Activated T-cell treated with anti-CD3 and anti-CD28 coated beads, Interleukin-2, amount 50 U/mL, for 24 hours (primary cell): Measurements from ENCODE around the gene WWC1.

Experiments used
- DNase-seq: peaks from one replicate; pipeline ENCODE4 v3.0.0-alpha.2; 2020
- H3K27ac Mint-ChIP-seq: 2 replicates; pipeline ENCODE4 v1.8.0; 2020; ENCODE audit warnings: mild to moderate bottlenecking, mixed read lengths
- H3K27me3 Mint-ChIP-seq: 2 replicates; pipeline ENCODE4 v1.8.0; 2020; ENCODE audit warnings: mixed read lengths
- H3K36me3 Mint-ChIP-seq: 2 replicates; pipeline ENCODE4 v1.8.0; 2020; ENCODE audit warnings: low read depth, mixed read lengths
- H3K4me1 Mint-ChIP-seq: 2 replicates; pipeline ENCODE4 v1.8.0; 2020; ENCODE audit warnings: low read depth, mixed read lengths
- H3K4me3 Mint-ChIP-seq: 2 replicates; pipeline ENCODE4 v1.8.0; 2020; ENCODE audit warnings: mild to moderate bottlenecking, moderate library complexity, mixed read lengths
- H3K9me3 Mint-ChIP-seq: 2 replicates; pipeline ENCODE4 v1.8.0; 2020; ENCODE audit warnings: mixed read lengths

Gene WWC1

DNA sequence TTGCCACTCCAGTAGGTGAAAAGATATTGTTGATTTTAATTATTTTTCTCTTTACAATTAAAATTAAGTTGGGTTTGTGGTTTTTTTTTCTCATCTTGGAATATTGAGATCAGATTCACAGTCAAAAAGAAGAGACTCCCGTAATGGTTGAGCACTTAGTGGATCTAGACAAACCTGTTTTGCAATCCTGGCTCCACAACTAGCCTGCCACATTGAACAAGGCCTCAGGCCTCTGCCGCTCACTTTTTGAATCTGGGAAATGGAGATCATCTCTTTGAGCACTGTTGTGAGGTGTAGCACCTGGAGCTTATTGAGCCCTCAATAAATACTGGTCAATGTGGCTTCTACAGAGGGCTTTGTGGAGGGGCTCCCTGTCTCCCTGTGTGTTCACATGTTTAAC lies 157.7 kb downstream of the WWC1 start:
- no peak overlapping the region for H3K27ac Mint-ChIP-seq
- H3K4me1 Mint-ChIP-seq: no peaks in the 10 kb centered on the region
- H3K27me3 Mint-ChIP-seq: no peaks in the 10 kb centered on the region
- no peak overlapping the region for H3K4me3 Mint-ChIP-seq
- no peak for DNase-seq
- no peaks in the 10 kb centered on the region for H3K9me3 Mint-ChIP-seq
- no peaks in the 10 kb centered on the region for H3K36me3 Mint-ChIP-seq

DNA sequence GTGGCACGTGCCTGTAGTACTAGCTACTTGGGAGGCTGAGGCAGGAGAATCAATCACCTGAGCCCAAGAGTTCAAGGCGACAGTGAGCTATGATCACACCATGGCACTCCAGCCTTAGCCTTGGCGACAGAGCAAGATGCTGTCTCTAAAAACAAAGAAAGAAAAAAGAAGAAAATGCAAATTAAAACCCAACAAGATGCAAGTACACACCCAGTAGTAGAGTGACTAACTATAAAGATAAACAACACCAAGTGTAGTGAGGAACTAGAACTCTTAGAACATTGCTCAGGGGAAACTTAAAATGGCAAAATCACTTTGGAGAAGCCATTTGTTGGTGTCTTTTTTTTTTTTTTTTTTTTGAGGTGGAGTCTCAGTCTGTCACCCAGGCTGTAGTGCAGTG lies 160.1 kb downstream of the WWC1 start:
- DNase-seq: no peak
- no peaks in the 10 kb centered on the region for H3K27me3 Mint-ChIP-seq
- H3K4me1 Mint-ChIP-seq: no peaks in the 10 kb centered on the region
- H3K27ac Mint-ChIP-seq: no peak overlapping the region
- peaks cover under 1% of the 10 kb centered on the region for H3K36me3 Mint-ChIP-seq
- no peak overlapping the region for H3K4me3 Mint-ChIP-seq
- H3K9me3 Mint-ChIP-seq: no peaks in the 10 kb centered on the region

DNA sequence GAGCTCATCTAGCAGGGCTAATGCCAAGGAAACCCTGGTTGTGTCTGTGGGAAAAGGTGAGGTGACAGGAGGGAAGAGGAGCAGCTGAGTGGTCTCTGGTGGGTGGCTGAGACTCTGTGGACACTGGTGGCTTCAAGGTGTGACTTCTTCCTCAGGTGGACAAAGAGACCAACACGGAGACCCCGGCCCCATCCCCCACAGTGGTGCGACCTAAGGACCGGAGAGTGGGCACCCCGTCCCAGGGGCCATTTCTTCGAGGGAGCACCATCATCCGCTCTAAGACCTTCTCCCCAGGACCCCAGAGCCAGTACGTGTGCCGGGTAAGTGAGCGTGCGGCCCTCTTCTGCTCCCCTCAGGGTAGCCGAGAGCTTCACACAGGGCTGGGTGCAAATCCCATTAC lies 163.8 kb downstream of the WWC1 start:
- no peaks in the 10 kb centered on the region for H3K27me3 Mint-ChIP-seq
- H3K36me3 Mint-ChIP-seq: peaks cover 14% of the 10 kb centered on the region
- peaks cover 5% of the 10 kb centered on the region for H3K9me3 Mint-ChIP-seq
- H3K4me3 Mint-ChIP-seq: no peak overlapping the region
- H3K27ac Mint-ChIP-seq: no peak overlapping the region
- no peaks in the 10 kb centered on the region for H3K4me1 Mint-ChIP-seq
- no peak for DNase-seq

DNA sequence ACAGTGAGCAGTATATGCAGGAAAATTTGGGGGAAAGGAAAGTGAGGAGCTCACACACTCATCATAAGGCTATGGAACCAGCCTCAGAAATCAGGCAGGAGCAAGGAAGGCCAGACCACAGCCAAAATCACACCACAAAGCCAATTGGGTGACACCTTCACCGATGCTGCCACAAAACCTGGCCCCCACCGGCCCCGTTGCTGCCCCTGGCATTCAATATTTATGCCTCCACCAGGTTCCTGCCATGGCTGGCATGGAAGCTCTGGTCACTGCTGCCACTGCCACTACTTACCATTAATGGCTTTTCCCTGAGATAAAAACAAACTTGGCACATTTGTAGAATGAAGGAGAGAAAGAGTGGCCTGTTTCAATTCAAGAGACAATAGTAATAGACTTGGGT lies 166.1 kb downstream of the WWC1 start:
- Mint-ChIP-seq H3K9me3 (peaks cover 5% of the 10 kb centered on the region), H3K27me3 (no peaks in the 10 kb centered on the region), H3K27ac (no peak overlapping the region), H3K4me3 (no peak overlapping the region), H3K4me1 (no peaks in the 10 kb centered on the region), H3K36me3 (peaks cover 14% of the 10 kb centered on the region)
- no peak for DNase-seq

DNA sequence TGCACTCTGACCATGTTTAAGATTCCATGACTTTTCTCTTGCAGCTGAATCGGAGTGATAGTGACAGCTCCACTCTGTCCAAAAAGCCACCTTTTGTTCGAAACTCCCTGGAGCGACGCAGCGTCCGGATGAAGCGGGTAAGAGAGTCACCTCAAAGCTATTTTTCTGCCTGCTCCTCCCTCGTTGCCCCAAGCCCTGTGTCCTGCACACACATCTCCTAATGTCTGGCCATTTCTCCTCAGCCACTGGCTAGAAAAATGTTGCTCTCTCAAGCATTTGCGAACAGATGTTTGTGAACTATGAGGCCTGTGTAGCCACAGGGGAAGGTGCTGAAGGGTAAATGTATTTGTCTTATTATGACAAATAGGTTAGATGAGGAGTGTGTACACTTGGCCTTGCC lies 169.2 kb downstream of the WWC1 start:
- no peaks in the 10 kb centered on the region for H3K4me1 Mint-ChIP-seq
- no peak overlapping the region for H3K27ac Mint-ChIP-seq
- peaks cover 5% of the 10 kb centered on the region for H3K9me3 Mint-ChIP-seq
- H3K36me3 Mint-ChIP-seq: peaks cover 14% of the 10 kb centered on the region
- DNase-seq: no peak
- no peaks in the 10 kb centered on the region for H3K27me3 Mint-ChIP-seq
- no peak overlapping the region for H3K4me3 Mint-ChIP-seq

DNA sequence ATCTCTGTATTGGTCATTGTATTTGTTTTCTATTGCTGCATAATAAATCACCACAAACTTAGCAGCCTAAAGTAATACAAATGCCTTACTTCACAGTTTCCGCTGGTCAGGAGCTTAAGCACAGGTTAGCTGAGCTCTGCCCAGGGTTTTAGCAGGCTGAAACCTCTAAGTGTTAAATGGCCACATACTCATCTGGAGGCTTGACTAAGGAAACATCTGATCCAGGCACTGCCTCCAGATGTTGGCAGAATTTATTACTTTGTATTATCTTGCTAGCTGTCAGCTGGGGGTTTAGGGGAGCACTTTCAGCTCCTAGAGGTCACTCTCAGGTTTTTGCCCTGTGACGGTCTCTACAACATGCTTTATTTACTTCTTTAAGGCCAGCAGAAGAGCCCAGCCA lies 171.6 kb downstream of the WWC1 start:
- Mint-ChIP-seq H3K36me3 (peaks cover 4% of the 10 kb centered on the region), H3K9me3 (no peaks in the 10 kb centered on the region), H3K27me3 (no peaks in the 10 kb centered on the region), H3K4me3 (no peak overlapping the region), H3K4me1 (no peaks in the 10 kb centered on the region), H3K27ac (no peak overlapping the region)
- DNase-seq: no peak

DNA sequence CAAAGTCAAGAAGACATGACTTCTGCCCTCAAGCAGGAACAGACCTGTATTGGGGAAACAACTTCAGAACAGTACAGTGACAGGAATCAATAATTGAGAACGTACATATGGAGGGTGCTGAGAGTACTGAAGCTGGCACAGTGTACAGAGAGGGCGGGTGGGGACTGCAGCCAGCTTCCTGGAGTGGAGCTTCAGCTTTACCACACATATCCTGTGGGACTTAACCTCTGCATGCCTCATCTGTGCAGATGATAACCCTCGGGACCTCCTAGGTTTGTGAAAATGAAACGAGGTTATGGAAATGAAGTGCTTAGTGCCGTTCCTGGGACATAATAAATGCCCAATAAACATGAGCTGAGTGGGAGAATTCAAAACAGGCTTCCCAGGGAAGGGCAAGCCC lies 172.8 kb downstream of the WWC1 start:
- Mint-ChIP-seq H3K4me1 (no peaks in the 10 kb centered on the region), H3K27ac (no peak overlapping the region)

DNA sequence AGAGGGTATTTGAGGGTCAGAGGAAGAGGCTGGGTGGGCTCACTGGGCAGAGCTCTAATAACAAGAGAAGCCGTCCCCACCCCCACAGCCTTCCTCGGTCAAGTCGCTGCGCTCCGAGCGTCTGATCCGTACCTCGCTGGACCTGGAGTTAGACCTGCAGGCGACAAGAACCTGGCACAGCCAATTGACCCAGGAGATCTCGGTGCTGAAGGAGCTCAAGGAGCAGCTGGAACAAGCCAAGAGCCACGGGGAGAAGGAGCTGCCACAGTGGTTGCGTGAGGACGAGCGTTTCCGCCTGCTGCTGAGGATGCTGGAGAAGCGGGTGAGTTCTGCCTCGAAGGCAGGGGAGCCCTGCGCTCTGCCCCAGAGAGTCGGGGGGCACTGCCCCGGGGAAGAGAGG lies 173.2 kb downstream of the WWC1 start:
- Mint-ChIP-seq H3K27me3 (no peaks in the 10 kb centered on the region), H3K4me3 (no peak overlapping the region)
- DNase-seq: no peak

More for the DNA sequence above, 172.8 kb downstream of the WWC1 start:
- no peaks in the 10 kb centered on the region for H3K36me3 Mint-ChIP-seq
- H3K4me3 Mint-ChIP-seq: no peak overlapping the region
- DNase-seq: no peak
- H3K9me3 Mint-ChIP-seq: no peaks in the 10 kb centered on the region
- H3K27me3 Mint-ChIP-seq: no peaks in the 10 kb centered on the region

DNA sequence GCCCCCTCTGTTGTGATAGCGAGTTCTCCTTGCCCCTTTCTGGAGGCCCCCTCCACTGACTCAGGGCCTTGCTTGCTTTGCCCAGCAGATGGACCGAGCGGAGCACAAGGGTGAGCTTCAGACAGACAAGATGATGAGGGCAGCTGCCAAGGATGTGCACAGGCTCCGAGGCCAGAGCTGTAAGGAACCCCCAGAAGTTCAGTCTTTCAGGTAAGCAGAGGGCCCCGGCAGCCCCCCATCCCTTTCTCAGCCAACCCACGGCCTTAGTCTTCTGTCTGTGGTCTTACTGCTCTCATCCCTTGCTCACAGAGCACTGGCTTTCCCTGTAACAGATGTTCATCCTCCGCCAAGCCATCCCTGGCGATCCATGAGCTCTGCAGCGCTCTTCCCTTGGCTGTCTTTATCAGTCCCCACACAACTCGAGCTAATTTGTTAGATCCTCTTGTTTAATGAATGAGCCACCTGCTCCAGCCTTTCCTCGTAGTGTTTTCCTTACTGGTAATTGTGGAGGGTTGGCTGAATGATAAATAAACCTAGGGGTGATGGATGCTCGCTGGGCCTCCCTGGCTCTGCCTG lies 176.4 kb downstream of the WWC1 start:
- no peaks in the 10 kb centered on the region for H3K9me3 Mint-ChIP-seq
- no peaks in the 10 kb centered on the region for H3K4me1 Mint-ChIP-seq
- no peaks in the 10 kb centered on the region for H3K36me3 Mint-ChIP-seq
- H3K27ac Mint-ChIP-seq: no peak overlapping the region
- no peak overlapping the region for H3K4me3 Mint-ChIP-seq
- H3K27me3 Mint-ChIP-seq: no peaks in the 10 kb centered on the region
- no peak for DNase-seq

More for the DNA sequence above, 173.2 kb downstream of the WWC1 start:
- Mint-ChIP-seq H3K4me1 (no peaks in the 10 kb centered on the region), H3K36me3 (no peaks in the 10 kb centered on the region), H3K27ac (no peak overlapping the region), H3K9me3 (no peaks in the 10 kb centered on the region)

DNA sequence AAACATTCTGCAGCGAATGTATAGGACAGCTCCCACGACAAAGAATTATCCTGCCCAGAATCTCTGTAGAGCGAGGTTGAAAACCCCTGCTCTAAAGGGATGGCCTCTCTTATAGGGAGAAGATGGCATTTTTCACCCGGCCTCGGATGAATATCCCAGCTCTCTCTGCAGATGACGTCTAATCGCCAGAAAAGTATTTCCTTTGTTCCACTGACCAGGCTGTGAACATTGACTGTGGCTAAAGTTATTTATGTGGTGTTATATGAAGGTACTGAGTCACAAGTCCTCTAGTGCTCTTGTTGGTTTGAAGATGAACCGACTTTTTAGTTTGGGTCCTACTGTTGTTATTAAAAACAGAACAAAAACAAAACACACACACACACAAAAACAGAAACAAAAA lies 177.4 kb downstream of the WWC1 start:
- no peaks in the 10 kb centered on the region for H3K27me3 Mint-ChIP-seq
- no peaks in the 10 kb centered on the region for H3K36me3 Mint-ChIP-seq
- no peak overlapping the region for H3K27ac Mint-ChIP-seq
- no peaks in the 10 kb centered on the region for H3K9me3 Mint-ChIP-seq
- no peaks in the 10 kb centered on the region for H3K4me1 Mint-ChIP-seq
- no peak for DNase-seq
- no peak overlapping the region for H3K4me3 Mint-ChIP-seq

DNA sequence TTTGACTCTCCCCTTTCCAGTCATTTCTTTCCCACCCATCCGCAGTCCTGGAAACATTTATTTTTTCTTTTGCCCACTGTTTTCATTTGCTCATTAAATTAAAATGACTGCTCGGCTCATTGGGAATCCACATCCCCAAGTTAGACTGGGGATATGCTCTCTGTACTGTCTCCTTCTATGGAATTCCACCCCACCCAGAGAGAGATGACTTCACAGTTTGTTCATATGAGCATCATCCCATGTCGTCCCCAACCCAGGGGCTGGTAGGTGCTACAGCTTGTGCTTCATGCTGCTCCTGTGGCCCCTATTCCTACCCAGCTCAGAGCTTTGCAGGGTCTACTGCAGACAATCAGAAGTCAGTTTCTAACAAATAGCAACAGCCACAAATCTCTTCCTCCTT lies 178.4 kb downstream of the WWC1 start:
- DNase-seq: no peak
- no peaks in the 10 kb centered on the region for H3K27me3 Mint-ChIP-seq
- H3K4me3 Mint-ChIP-seq: no peak overlapping the region
- no peak overlapping the region for H3K27ac Mint-ChIP-seq
- no peaks in the 10 kb centered on the region for H3K4me1 Mint-ChIP-seq
- H3K36me3 Mint-ChIP-seq: no peaks in the 10 kb centered on the region
- H3K9me3 Mint-ChIP-seq: no peaks in the 10 kb centered on the region

DNA sequence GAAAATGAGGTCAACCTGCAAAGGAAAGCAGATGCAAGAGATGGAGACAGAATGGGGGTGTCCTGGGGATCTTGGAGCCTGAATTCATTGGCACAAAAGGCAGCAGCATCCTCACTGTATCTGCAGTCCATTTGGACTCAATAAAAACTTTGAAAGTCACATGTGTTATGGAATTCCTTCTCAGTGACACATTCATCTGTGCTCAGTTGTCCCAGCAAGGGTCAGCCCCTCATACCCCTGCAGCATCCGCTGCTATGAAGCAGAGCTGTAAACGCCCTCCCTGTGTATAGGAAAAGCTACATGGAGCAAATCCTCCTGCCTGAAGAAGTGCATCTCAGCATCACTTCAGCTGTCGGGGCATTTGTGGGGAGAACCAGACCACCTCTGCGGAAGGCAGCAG lies 180.3 kb downstream of the WWC1 start:
- Mint-ChIP-seq H3K4me3 (no peak overlapping the region), H3K4me1 (no peaks in the 10 kb centered on the region), H3K9me3 (no peaks in the 10 kb centered on the region), H3K36me3 (no peaks in the 10 kb centered on the region), H3K27ac (no peak overlapping the region), H3K27me3 (no peaks in the 10 kb centered on the region)
- DNase-seq: no peak

DNA sequence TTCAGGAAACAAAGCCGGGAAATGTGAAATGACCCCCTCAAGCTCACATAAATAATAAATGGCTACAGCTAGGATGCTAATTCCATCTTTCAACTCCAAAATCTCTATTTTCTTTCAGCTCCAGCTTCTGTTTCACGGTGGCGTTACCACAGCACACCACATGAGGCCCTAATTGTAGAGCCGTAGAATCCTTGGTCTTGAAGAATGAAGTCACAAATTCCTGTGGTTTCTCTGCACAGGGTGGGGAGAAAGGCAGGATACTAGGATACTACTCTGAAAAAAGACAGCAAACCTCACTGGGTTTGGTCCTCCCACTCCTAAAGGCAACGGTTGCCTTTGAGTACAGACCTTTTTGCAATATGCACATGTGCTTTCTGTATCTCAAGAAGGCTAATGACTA lies 180.9 kb downstream of the WWC1 start:
- Mint-ChIP-seq H3K4me1 (no peaks in the 10 kb centered on the region), H3K27me3 (no peaks in the 10 kb centered on the region), H3K36me3 (no peaks in the 10 kb centered on the region), H3K9me3 (no peaks in the 10 kb centered on the region), H3K4me3 (no peak overlapping the region), H3K27ac (no peak overlapping the region)
- DNase-seq: no peak

DNA sequence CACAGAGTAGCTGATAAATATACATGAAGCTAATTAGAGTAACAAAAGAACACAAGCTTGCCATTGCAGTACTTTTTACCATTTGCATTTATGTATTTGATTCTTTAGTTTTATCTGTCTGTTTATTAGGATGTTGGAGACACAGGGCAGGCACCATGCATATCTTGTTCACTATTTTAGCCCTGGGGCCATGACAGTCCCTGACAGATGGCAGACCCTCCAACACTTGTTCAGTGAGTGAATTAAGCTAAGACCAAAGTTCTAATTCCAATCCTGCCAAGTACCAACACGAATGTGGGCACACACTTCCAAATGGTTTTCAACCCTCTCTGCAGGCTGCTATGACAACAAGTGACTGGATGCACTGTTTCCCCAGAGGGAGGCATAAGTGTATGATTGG lies 182.9 kb downstream of the WWC1 start:
- H3K27ac Mint-ChIP-seq: no peak overlapping the region
- no peaks in the 10 kb centered on the region for H3K9me3 Mint-ChIP-seq
- no peaks in the 10 kb centered on the region for H3K27me3 Mint-ChIP-seq
- H3K4me1 Mint-ChIP-seq: no peaks in the 10 kb centered on the region
- no peak for DNase-seq
- H3K36me3 Mint-ChIP-seq: no peaks in the 10 kb centered on the region
- H3K4me3 Mint-ChIP-seq: no peak overlapping the region

DNA sequence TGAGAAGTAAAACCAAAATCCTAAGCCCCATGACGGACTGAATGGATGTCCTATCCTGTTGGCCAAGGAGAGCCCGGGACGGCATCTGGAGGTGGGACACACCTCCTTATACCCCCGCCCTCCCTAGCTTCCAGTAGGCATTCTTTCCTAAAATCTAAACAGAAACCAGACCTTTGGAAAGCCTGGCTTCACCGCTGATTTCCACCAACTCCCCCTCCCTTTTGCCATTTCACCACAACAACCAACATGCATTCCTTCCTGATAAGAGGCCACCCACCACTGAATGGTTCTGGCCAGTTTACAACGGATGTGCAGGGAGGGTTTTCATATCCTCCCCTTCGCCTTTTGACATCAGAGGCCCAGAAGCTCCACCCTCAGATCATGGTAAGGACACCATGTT lies 185.6 kb downstream of the WWC1 start:
- H3K4me1 Mint-ChIP-seq: peaks cover 9% of the 10 kb centered on the region
- H3K36me3 Mint-ChIP-seq: no peaks in the 10 kb centered on the region
- no peak overlapping the region for H3K4me3 Mint-ChIP-seq
- H3K27ac Mint-ChIP-seq: no peak overlapping the region
- no peaks in the 10 kb centered on the region for H3K27me3 Mint-ChIP-seq
- H3K9me3 Mint-ChIP-seq: no peaks in the 10 kb centered on the region
- no peak for DNase-seq

DNA sequence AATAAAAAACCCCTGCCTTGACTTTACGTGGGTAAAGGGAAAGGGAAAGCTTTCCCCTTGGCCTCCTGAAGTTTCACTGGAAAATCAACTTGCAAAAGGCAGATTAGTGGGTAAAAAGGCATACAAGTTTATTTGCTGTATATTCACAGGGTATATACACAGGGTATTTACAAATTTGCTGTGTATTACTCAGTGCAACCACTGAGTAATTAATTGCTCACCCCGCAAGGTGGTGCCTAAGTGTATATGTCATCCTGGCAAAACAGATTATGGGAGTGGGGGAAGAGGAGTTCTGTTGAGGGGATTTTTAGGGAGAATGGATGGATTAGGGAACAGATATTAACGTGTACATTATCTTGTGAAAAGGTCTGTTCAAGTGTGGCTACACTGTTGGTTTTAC lies 187.7 kb downstream of the WWC1 start:
- Mint-ChIP-seq H3K36me3 (no peaks in the 10 kb centered on the region), H3K9me3 (no peaks in the 10 kb centered on the region), H3K4me3 (no peak overlapping the region), H3K27me3 (peaks cover 2% of the 10 kb centered on the region), H3K4me1 (peaks cover 13% of the 10 kb centered on the region), H3K27ac (no peak overlapping the region)
- no peak for DNase-seq
